Kidney epithelial cell (primary cell): ENCODE data around the gene ARFGEF3. TPM values are rescaled to one million over a fixed set of nuclear protein-coding genes. Genes with fewer than 3 reads are reported as not detected.

Source experiments
- DNase-seq: peaks from one replicate; pipeline ENCODE4 v3.0.0-alpha.2; 2010; ENCODE audit warnings: low read depth
- H3K27me3 ChIP-seq: 2 replicates; pipeline ENCODE4 v1.6.0; 2011; ENCODE audit warnings: low read length; ENCODE audit not compliant: control insufficient read depth, insufficient read depth
- H3K36me3 ChIP-seq: 2 replicates; pipeline ENCODE4 v1.5.1; 2011; ENCODE audit warnings: low read length; ENCODE audit not compliant: control insufficient read depth, insufficient read depth
- H3K4me3 ChIP-seq: 2 replicates; pipeline ENCODE4 v1.5.1; 2011; ENCODE audit warnings: low read depth, mild to moderate bottlenecking, control low read depth, low read length
- CTCF ChIP-seq: IDR thresholded peaks from 2 replicates; pipeline ENCODE4 v1.5.1; 2011; ENCODE audit warnings: mild to moderate bottlenecking, moderate library complexity, low read length, control low read depth, inconsistent platforms; ENCODE audit not compliant: insufficient read depth, poor library complexity, severe bottlenecking
- total RNA-seq: library from RNA; depleted of rRNA; stranded (reverse); fragments of >200 nt; gene quantifications from 2 replicates; pipeline ENCODE4 v1.2.3, GENCODE V29; 2015

Gene ARFGEF3
- total RNA-seq, 1 donor from 2014 or later = 11.1 TPM

GRCh38 chr6:138250053-138250452 is 88.3 kb downstream of the ARFGEF3 start:
- no peak for TF ChIP-seq CTCF

GRCh38 chr6:138250513-138251247 is 88.9 kb downstream of the ARFGEF3 start:
- DNase-seq = peak; percentile 49
- Histone ChIP-seq H3K36me3 (peaks cover 1% of the 10 kb centered on the region), H3K4me3 (no peak overlapping the region), H3K27me3 (no peaks in the 10 kb centered on the region)
- no peak for TF ChIP-seq CTCF

More at GRCh38 chr6:138250053-138250452, 88.3 kb downstream of the ARFGEF3 start:
- Histone ChIP-seq H3K36me3 (peaks cover 1% of the 10 kb centered on the region), H3K4me3 (no peak overlapping the region), H3K27me3 (no peaks in the 10 kb centered on the region)
- DNase-seq = no peak

GRCh38 chr6:138253731-138254130 is 92.0 kb downstream of the ARFGEF3 start:
- Histone ChIP-seq H3K4me3 (no peak overlapping the region), H3K27me3 (no peaks in the 10 kb centered on the region), H3K36me3 (peaks cover 1% of the 10 kb centered on the region)
- no peak for DNase-seq
- no peak for TF ChIP-seq CTCF

GRCh38 chr6:138255443-138255842 is 93.7 kb downstream of the ARFGEF3 start:
- H3K36me3 ChIP-seq = peaks cover 1% of the 10 kb centered on the region
- DNase-seq = no peak
- no peak overlapping the region for H3K4me3 ChIP-seq
- H3K27me3 ChIP-seq = no peaks in the 10 kb centered on the region
- TF ChIP-seq CTCF = no peak

- DNase-seq = no peak
- no peak overlapping the region for H3K4me3 ChIP-seq
- no peaks in the 10 kb centered on the region for H3K27me3 ChIP-seq
- no peak for TF ChIP-seq CTCF
- peaks cover 1% of the 10 kb centered on the region for H3K36me3 ChIP-seq
Observed at GRCh38 chr6:138257638-138258040, 95.9 kb downstream of the ARFGEF3 start.

GRCh38 chr6:138258197-138258596 is 96.5 kb downstream of the ARFGEF3 start:
- Histone ChIP-seq H3K4me3 (no peak overlapping the region), H3K36me3 (peaks cover 2% of the 10 kb centered on the region), H3K27me3 (no peaks in the 10 kb centered on the region)
- no peak for TF ChIP-seq CTCF
- no peak for DNase-seq
